Heart right ventricle (tissue), 16 donors: ENCODE data around the gene ALG1. TPM values are rescaled to one million over a fixed set of nuclear protein-coding genes. Genes with fewer than 3 reads are reported as not detected.
A peak's percentile ranks its signal among the peaks of the same experiment; 100 is the strongest.

ENCODE experiments used
- ATAC-seq, 8 donors: fragments of 200-7000 bp; cut with Tn5 transposase; one replicate each; pipeline ENCODE4 v1.9.1; 2020; ENCODE audit warnings: mild to moderate bottlenecking in 8 of 8, moderate library complexity in 8 of 8, moderate number of reproducible peaks in 1 of 8
- DNase-seq, 2 donors: peaks; one replicate each; pipeline ENCODE4 v3.0.0-alpha.2; 2020
- H3K27ac ChIP-seq, 10 donors: fragments of 200-600 bp; sonication (generic) in 2 of 10; one replicate each; pipeline versions ENCODE4 v1.5.0 to v1.8.0; 2020 to 2022; ENCODE audit warnings: mild to moderate bottlenecking in 3 of 10
- H3K27me3 ChIP-seq, 7 donors: fragments of 200-600 bp; one replicate each; pipeline ENCODE4 v1.8.0; 2021 to 2022; ENCODE audit warnings: mild to moderate bottlenecking in 2 of 7
- H3K36me3 ChIP-seq, 9 donors: fragments of 200-600 bp; sonication (generic) in 1 of 9; one replicate each; pipeline versions ENCODE4 v1.5.0 to v1.8.0; 2020 to 2022; ENCODE audit warnings: mild to moderate bottlenecking in 2 of 9
- H3K4me1 ChIP-seq, 9 donors: fragments of 200-600 bp; sonication (generic) in 1 of 9; one replicate each; pipeline versions ENCODE4 v1.5.0 to v1.8.0; 2020 to 2022; ENCODE audit warnings: mild to moderate bottlenecking in 4 of 9
- H3K4me3 ChIP-seq, 10 donors: fragments of 200-600 bp; sonication (generic) in 2 of 10; one replicate each; pipeline versions ENCODE4 v1.5.0 to v1.8.0; 2020 to 2022; ENCODE audit warnings: mild to moderate bottlenecking in 7 of 10, moderate library complexity in 2 of 10
- H3K9me3 ChIP-seq, 11 donors: fragments of 200-600 bp in 10 of 11; sonication (generic) in 2 of 11; one replicate each; pipeline versions ENCODE4 v1.5.0 to v1.8.0; 2013 to 2022; ENCODE audit warnings: mild to moderate bottlenecking in 2 of 11, control low read depth in 1 of 11, moderate library complexity in 1 of 11
- CTCF ChIP-seq, 9 donors: fragments of 200-600 bp; sonication (generic) in 2 of 9; IDR thresholded peaks; one replicate each; pipeline versions ENCODE4 v1.5.0 to v1.8.0; 2021 to 2022; ENCODE audit warnings: antibody characterized with exemption in 9 of 9, mild to moderate bottlenecking in 5 of 9, moderate library complexity in 1 of 9
- WGBS, 2 donors: extraction: QIAGEN DNeasy Blood & Tissue Kit; methylation state at CpG; one replicate each; pipeline ENCODE4 v1.1.7; 2013; ENCODE audit warnings: inconsistent platforms in 1 of 2; 5-methylcytosine and 5-hydroxymethylcytosine counted together
- intact Hi-C, 10 donors: fragments of 100-400 bp; cut with DNase I; formaldehyde crosslinking; loops; one replicate each; pipeline versions ENCODE4 v1.11.1 to v1.14.2; 2022
- polyA plus RNA-seq, 2 donors: library from polyadenylated mRNA; stranded (reverse); fragments of 200-250 nt; gene quantifications; one replicate each; pipeline ENCODE4 v1.2.3, GENCODE V29; 2013
- total RNA-seq, 10 donors: library from RNA; stranded (reverse); fragmentation: NEBNext Ultra II Directional in 3 of 10; extraction: Animal tissue kit (Norgen Biotek cat#: 25700) in 3 of 10; gene quantifications; one replicate each; pipeline versions ENCODE4 v1.2.1 to v1.2.4, GENCODE V29; 2021 to 2023
- donor health status: Arrhythmogenic right ventricular cardiomyopathy.
- donor health status: ischemic (EF 13 %, LVEDD 7.1; RV severe dilation, severe dysfunction).
- donor health status: healthy with polysubstance abuse.
- donor health status: DM: no; HTN: yes; CAD: no.
- donor health status: DM: no; HTN: no; CAD: no.
- donor health status: ischemic (EF 25% LVEDD 6.9; RV normal size, moderate dysfunction).
- donor health status: ischemic (EF 25% LVEDD 5.7; RV mildly dilated, moderate dysfunction).
- donor health status: healthy.
- donor health status: DM: yes; HTN: yes; CAD: no.
- donor health status: Ischemic cardiomyopathy.
- donor health status: ischemic (EF 35%, LVEDD 5.7; RV mildly dilated, moderate dysfunction).
- donor health status: nonischemic (EF 11% LVEDD 7.7; RV severe dilation, severe dysfunction).
- donor health status: DM: yes; HTN: yes; CAD: no.
- donor health status: PGD.
- donor health status: ischemic (EF 29% LVEDD 5.4; RV normal size, mild dysfunction).
- donor health status: nonischemic (EF 23%, LVEDD 6.1; RV moderate dilation, normal function).

Gene ALG1
- total and polyA plus RNA-seq, 12 donors, result 4.9 to 13.7 (median 8.4) TPM

GRCh38 chr16:5028950-5029475 is 42.6 kb upstream of the ALG1 start:
- TF ChIP-seq CTCF (IDR thresholded peaks at IDR 0.05), result no peak
- Histone ChIP-seq H3K9me3 (no peaks in the 10 kb centered on the region), H3K4me3 (no peak overlapping the region), H3K36me3 (peaks cover 0 to 40% (median 0%) of the 10 kb centered on the region in 9 donors), H3K27ac (no peak overlapping the region), H3K4me1 (peaks cover 0 to 24% (median 12%) of the 10 kb centered on the region in 9 donors), H3K27me3 (no peaks in the 10 kb centered on the region)
- intact Hi-C loops, result no loop called here
- 89 to 92% methylated on average over 18 of the region's 18 CpGs for WGBS, 2 donors
- DNase-seq, result no peak
- ATAC-seq, result no peak

GRCh38 chr16:5030251-5030870 is 41.3 kb upstream of the ALG1 start:
- Histone ChIP-seq H3K4me1 (peaks cover 0 to 22% (median 18%) of the 10 kb centered on the region in 9 donors), H3K36me3 (peaks cover 0 to 40% (median 0%) of the 10 kb centered on the region in 9 donors), H3K4me3 (no peak overlapping the region), H3K9me3 (no peaks in the 10 kb centered on the region), H3K27me3 (no peaks in the 10 kb centered on the region), H3K27ac (no peak overlapping the region)
- DNase-seq (no peak), ATAC-seq (no peak)
- intact Hi-C loops, result loop anchor here in 1 of 10 donors (5.0 kb wide), 1 partner anchor 42 kb away; the partner anchor contains the start of gene ALG1
- WGBS, 2 donors, result 86% methylated on average over 12 of the region's 12 CpGs
- no peak for TF ChIP-seq CTCF (IDR thresholded peaks at IDR 0.05)

- ATAC-seq (no peak), DNase-seq (no peak)
- Histone ChIP-seq H3K9me3 (no peaks in the 10 kb centered on the region), H3K4me3 (no peak overlapping the region), H3K27ac (no peak overlapping the region), H3K4me1 (peaks cover 0 to 28% (median 22%) of the 10 kb centered on the region in 9 donors), H3K36me3 (peaks cover 0 to 40% (median 0%) of the 10 kb centered on the region in 9 donors), H3K27me3 (no peaks in the 10 kb centered on the region)
- 70 to 83% methylated on average over 7 of the region's 7 CpGs for WGBS, 2 donors
- intact Hi-C loops, result loop anchor here in 1 of 10 donors (5.0 kb wide), 1 partner anchor 41 kb away; the partner anchor contains the start of gene ALG1
- no peak for TF ChIP-seq CTCF (IDR thresholded peaks at IDR 0.05)
These were observed 40.0 kb upstream of the ALG1 start for GRCh38 chr16:5031601-5032000.

- 37 to 40% methylated on average over 12 of the region's 12 CpGs for WGBS, 2 donors
- Histone ChIP-seq H3K4me1 (peaks cover 0 to 28% (median 22%) of the 10 kb centered on the region in 9 donors), H3K36me3 (peaks cover 0 to 35% (median 0%) of the 10 kb centered on the region in 9 donors), H3K9me3 (no peaks in the 10 kb centered on the region), H3K27me3 (no peaks in the 10 kb centered on the region), H3K27ac (peak overlapping the region in 3 of 10 donors; percentile 39 to 87 (median 73)), H3K4me3 (peak overlapping the region; percentile 69 to 99 (median 82))
- TF ChIP-seq CTCF (IDR thresholded peaks at IDR 0.05), result no peak
- DNase-seq, result no peak
- intact Hi-C loops, result loop anchor here in 1 of 10 donors (5.0 kb wide), 1 partner anchor 40 kb away; the partner anchor contains the start of gene ALG1
- no peak for ATAC-seq
These were observed 38.9 kb upstream of the ALG1 start for GRCh38 chr16:5032748-5033167.
